GM21786 (cell line): ENCODE data around the gene HINT2.

Source experiments
- ATAC-seq: cut with Tn5 transposase; IDR thresholded peaks from one replicate; pipeline ENCODE4 v1.9.1; 2021; ENCODE audit not compliant: unreplicated experiment

Gene HINT2

GRCh38 chr9:35814841-35815543, at the start of gene HINT2:
Gene HINT2 (minus strand): TSS chr9:35815042. CDS start chr9:35814979, 63 bp downstream.
- peak; percentile 71 for ATAC-seq

DNA sequence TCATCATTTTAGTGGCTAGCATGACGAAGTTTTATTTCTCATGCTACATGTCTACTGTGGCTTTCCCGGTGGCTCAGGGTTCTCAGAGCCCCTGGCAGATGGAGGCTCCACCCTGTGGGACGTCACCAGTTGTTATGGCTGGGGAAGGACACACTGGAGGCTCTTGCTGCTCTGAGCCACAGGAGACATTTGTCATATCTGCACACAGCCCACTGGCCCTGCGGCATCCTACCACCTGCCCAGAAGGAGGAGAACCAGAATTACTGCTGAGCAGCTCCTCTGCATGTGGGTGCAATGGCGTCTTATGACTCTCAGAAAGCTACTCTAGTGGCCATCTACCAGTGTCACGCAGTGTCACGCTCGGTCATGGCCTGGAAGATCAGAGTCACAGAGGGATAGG, 48.7 kb upstream of the HINT2 start:
- no peak for ATAC-seq

- no peak for ATAC-seq
Observed at GRCh38 chr9:35862328-35862727, 47.5 kb upstream of the HINT2 start.

DNA sequence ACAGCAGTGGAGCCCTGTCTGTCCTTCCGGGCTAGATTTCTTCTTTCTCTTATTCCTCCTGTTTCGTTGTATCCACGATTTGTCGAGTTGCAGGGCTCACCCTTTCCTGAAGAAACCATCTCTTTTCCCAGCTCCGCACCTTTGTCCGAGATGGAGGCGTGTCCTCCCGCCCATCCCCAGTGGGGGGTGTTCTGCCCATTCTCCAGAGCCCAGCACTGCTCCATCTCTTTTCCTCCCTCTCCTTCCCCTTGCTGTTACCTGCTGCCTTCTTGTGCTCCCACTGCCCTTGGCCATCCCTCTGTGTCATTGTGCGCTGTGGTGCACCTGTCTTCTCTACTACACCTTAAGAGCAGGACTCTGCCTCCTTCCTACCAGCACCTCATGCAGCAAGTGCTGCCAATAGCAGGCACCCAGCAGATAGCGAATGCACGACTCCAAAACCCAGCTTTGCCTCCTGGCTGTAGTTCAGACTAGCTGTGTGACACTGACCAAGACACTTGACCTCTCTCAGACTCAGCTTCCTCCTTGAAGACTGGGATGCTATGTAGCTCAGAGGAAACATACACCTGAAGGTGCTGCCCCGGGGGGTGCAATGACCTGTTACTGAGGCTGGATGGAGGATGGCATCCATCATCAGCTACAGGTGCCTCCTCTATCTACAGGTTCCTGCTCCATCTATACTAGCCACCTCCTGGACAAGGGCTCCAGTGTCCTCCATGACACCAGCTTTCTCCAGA, 46.5 kb upstream of the HINT2 start:
- no peak for ATAC-seq

DNA sequence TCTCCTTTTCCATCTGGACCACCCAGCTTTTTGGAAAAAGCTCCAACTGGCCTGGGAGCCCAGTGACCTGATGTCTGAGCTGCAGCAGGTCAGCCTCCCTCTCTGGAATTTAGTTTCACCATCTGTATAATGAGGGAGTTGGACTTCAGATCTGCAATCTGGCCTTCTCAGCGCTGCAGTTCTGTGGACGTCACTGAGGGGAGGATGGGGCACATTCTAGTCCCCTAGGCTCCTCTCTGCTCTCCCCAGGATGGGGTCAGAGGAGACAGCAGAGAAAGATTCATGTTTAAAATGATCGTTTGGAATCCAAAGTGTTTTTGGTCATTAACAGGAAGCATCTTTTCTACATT, 45.1 kb upstream of the HINT2 start:
- ATAC-seq: no peak

GRCh38 chr9:35859310-35859989, 44.6 kb upstream of the HINT2 start:
- ATAC-seq: no peak

- ATAC-seq: no peak
Observed at GRCh38 chr9:35858458-35858857, 43.6 kb upstream of the HINT2 start.

- no peak for ATAC-seq
Observed at GRCh38 chr9:35856882-35857281, 42.0 kb upstream of the HINT2 start.

- no peak for ATAC-seq
Observed at GRCh38 chr9:35856206-35856605, 41.4 kb upstream of the HINT2 start.

DNA sequence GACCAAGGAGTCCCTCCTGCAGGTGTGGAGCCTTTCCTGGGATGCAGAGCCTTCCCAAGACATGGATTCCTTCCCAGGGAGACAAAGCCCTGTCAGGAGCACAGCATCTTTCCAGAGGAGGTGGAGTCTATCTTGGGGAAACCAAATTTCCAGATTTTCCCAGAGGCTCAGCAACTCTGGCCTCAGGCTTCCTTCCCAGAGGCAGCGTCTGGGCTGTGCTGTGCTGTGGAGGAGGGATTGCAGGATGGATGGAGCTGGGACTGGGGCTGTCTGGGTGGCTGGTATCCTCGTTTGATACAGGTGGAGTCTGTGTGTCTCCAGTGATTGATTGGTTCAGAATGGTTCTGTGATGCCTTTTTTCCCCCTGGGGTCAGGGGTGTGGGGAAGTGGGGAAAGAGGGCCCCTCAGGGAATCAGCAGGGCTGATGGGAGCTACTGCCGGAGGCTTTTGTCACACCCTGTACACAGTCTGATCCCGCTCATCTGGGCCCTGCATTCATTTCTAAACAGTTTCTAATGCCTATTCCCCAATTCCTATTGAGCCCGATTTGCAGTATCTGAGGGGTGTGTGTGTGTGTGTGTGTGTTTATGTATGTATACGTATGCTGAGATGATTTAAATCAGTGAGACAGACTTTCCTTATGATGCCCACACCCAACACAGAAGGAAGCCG, 39.4 kb upstream of the HINT2 start:
- ATAC-seq: no peak

DNA sequence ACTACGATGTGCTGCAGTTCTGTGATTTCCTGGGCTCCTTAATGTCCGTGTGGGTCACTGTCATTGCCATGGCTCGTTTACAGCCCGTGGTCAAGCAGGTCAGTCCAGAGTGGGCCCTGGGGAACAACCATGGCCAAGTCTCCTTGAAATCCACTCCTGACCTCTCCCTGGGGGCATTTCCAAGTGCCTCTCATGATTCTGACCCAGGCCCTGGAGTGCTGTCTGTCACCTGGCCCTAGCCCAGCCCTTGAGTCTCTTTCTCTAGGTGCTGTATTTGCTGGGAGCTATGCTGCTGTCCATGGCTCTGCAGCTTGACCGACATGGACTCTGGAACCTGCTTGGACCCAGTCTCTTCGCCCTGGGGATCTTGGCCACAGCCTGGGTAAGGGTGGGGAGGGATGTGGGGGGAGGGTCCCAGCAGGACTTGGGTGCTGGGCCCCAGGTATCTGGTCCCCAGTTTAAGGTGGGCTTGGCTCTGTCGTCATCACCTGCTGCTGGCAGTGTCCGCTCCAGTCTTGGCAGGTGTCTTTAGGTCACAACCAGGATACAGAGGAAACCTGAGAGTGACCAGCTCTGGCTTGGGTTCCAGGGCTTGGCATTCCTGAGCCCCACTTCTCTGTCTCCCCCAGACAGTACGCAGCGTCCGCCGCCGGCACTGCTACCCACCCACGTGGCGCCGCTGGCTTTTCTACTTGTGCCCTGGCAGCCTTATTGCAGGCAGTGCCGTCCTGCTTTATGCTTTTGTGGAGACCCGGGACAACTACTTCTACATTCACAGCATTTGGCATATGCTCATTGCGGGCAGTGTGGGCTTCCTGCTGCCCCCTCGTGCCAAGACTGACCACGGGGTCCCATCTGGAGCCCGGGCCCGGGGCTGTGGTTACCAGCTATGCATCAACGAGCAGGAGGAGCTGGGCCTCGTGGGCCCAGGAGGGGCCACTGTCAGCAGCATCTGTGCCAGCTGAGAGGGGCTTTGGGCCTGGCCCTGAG, 38.3 kb upstream of the HINT2 start:
- ATAC-seq: no peak

DNA sequence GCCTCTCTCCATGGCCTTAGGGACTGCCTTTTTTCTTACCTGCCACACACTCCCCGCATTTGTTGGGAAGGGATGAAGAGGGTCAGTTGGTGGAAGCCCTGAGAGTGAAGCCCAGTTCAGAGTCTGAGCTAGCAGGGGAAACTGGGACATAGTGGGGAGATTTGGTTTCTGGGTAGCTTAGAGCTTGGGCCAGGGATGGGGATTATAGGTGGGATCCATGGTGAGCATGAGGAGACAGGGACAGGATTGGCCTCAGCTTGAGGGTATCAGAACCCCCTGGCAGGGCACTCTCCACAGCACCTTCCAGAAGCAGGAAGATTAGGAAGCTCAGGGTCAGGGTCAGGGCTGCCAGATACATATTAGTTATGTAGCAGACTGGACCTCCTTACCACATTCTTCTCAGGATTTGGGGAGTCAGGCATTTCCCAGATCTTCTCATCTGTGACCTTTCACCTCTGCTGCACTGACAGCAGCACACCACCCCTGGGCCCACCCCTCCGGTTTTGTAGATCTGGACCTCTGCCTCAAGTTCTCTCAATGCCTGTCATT, 37.5 kb upstream of the HINT2 start:
- no peak for ATAC-seq

DNA sequence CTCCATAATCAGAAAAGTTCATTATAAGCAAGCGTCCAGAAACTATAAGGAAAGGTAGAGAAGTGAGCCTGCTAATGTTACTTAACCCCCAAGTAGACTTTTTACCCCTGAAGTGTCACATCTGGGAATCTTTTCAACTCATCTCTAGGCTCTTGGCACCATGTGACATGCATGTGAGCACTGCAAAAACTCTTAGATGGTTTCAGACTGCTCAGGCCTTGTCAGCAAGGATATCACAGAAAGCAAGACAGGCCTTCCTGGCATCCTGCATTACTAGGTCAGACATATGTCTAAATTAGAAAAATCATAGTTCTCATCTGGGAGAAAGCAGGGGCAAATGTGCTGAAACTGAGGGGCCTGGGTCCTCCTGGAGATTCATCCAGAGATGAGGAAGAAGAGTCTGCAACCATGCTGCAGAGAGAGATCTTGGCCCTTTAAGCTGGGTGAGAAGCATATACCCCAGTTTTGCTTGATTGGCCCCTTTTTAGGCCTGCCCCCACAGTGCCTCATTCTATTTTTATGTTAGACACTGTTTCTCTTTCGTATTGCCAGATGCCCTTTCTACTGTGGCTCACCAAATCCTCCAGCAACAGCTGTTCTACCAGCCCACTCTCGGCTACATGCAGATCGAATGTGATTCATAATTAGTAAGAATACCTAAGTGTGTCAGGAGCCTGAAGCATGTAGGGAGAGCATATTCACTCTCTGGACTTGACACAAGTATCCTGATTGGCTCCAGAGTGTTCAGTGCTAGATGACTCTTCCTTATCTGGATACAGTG, 33.1 kb upstream of the HINT2 start:
- peak; percentile 93 for ATAC-seq

GRCh38 chr9:35845824-35846771, 31.3 kb upstream of the HINT2 start:
- no peak for ATAC-seq

DNA sequence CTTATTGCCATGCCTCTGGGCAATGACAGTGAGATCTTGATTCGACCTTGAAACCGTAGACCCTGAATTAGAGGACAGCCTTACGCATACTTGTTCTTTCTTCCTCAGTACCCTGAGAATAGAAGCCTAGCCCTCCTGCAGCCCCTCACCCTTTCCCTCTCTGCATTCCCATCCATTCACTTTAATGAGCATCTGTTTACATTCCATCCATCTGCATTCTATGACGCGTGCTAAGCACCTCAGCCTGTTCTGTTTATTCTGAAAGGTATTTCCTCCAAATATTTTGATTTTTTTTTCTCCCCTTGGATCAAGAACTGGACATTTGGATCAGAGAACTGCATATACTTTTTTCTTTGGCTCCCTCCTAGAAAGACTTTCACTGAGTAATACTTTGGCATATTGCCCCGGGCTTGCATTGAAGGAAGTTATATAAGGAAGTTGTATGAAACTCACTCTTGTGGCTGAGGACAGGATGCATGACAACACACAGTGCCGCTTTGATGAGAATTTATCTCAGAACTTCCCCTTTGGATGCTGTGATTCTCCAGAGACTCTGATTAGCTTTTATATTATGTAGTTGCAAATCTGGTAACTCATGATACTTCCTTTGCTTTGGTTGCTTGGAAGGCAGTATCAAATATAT, 29.9 kb upstream of the HINT2 start:
- no peak for ATAC-seq

- ATAC-seq: peak; percentile 80
Observed at GRCh38 chr9:35842795-35843194, 28.0 kb upstream of the HINT2 start.

DNA sequence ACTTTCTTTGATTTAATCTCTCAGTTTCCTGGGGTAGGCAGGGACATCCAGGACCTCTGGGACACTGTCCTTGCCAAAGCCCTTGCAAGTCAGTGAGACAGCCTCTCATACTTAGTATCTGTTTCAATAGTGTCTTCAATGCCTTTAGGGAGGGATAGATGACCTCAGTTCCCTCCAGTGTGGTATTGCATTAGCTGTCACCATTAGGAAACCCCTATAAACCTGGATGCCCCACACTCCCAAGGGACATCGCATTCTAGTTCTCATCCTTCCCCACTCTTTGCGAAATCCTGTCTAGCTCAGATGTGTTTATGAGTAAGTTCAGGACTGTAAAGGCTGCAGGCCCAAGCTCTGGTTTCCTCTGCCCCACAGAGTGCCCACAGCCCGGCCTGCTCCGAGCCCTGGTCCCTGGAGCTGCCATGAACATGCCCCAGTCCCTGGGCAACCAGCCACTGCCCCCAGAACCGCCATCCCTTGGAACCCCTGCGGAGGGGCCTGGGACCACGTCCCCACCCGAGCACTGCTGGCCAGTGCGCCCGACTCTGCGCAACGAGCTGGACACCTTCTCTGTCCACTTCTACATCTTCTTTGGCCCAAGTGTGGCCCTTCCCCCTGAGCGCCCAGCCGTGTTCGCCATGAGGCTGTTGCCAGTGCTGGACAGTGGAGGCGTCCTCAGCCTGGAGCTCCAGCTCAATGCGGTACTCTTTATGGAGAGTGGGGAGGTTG, 27.3 kb upstream of the HINT2 start:
- no peak for ATAC-seq
